ENCODE data around the gene FAIM.
"Not testable (repeated sequence)": the region's sequence is repeated elsewhere in the genome, so short reads cannot be mapped to it uniquely, and the experiment has no call there.

FAIM gene

DNA sequence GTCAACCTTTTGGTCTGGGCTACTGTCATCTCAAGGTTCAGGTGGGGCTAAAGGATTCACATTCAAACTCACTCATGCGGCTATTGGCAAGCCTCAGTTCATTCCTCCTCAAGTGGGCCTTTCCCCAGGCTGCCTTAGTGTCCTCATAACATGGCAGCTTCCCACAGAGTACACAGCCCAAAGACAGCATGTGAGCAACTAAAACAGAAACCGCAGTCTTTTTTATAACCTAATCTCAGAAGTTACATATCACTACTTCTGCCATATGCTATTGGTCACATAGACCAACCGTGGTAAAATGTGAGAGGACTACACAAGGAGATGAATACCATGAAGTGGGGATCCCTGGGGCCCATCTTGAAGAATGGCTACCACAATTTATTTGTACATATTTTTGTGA lies 10.0 kb upstream of the FAIM start:
- no peaks in the 10 kb centered on the region for H3K9me3 ChIP-seq
- no peak overlapping the region for H3K4me3 ChIP-seq
- H3K27ac ChIP-seq, result no peak overlapping the region
- no peaks in the 10 kb centered on the region for H3K36me3 ChIP-seq
- H3K4me1 ChIP-seq, result peaks cover 0 to 15% (median 4%) of the 10 kb centered on the region in 4 donors
- H3K27me3 ChIP-seq, result no peaks in the 10 kb centered on the region
- TF ChIP-seq, protein P1, sequence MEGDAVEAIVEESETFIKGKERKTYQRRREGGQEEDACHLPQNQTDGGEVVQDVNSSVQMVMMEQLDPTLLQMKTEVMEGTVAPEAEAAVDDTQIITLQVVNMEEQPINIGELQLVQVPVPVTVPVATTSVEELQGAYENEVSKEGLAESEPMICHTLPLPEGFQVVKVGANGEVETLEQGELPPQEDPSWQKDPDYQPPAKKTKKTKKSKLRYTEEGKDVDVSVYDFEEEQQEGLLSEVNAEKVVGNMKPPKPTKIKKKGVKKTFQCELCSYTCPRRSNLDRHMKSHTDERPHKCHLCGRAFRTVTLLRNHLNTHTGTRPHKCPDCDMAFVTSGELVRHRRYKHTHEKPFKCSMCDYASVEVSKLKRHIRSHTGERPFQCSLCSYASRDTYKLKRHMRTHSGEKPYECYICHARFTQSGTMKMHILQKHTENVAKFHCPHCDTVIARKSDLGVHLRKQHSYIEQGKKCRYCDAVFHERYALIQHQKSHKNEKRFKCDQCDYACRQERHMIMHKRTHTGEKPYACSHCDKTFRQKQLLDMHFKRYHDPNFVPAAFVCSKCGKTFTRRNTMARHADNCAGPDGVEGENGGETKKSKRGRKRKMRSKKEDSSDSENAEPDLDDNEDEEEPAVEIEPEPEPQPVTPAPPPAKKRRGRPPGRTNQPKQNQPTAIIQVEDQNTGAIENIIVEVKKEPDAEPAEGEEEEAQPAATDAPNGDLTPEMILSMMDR (IDR thresholded peaks at IDR 0.05), result no peak
- no peak for DNase-seq
- intact Hi-C loops (cut with DNase I; ENCODE audit: low total_unique reads), result loop anchor here (10.0 kb wide), 1 partner anchor 236 kb away; the partner anchor contains the start of gene PIK3CB

DNA sequence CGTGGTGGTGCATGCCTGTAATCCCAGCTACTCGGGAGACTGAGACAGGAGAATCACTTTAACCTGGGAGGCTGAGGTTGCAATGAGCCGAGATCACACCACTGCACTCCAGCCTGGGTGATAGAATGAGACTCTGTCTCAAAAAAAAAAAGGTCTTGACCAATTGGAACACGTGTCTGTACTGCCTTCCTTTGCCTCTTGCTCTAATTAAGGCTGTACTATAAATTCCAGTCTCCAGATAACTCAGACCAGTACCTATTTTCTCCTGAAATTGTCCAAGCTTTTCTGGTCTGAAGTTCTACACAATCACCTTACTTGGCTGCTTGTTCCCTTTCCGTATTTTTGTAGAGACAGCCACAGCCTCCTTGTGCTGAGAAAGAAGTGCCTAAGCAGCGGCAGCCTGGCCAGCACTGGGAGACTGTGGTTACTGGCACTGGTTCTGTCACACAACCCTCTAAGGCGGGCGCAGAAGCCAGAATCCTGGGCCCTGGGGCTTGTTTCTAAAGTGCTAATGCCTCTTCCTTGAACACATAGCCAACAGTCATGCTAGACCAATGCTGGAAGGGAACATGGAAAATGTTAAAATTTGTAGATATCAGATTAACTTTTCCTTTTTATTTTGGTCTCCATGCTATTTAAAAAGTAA lies 8.3 kb upstream of the FAIM start:
- H3K27me3 ChIP-seq, result no peaks in the 10 kb centered on the region
- H3K36me3 ChIP-seq, result no peaks in the 10 kb centered on the region
- H3K27ac ChIP-seq, result no peak overlapping the region
- H3K4me1 ChIP-seq, result peaks cover 0 to 10% (median 3%) of the 10 kb centered on the region in 4 donors
- H3K9me3 ChIP-seq, result no peaks in the 10 kb centered on the region
- intact Hi-C loops (cut with DNase I; ENCODE audit: low total_unique reads), result loop anchor here (10.0 kb wide), 1 partner anchor 95 kb away; no protein-coding TSS in a partner anchor
- DNase-seq, result peak in 1 of 2 donors; percentile 70
- TF ChIP-seq, protein P1 (IDR thresholded peaks at IDR 0.05), result no peak
- H3K4me3 ChIP-seq, result no peak overlapping the region

DNA sequence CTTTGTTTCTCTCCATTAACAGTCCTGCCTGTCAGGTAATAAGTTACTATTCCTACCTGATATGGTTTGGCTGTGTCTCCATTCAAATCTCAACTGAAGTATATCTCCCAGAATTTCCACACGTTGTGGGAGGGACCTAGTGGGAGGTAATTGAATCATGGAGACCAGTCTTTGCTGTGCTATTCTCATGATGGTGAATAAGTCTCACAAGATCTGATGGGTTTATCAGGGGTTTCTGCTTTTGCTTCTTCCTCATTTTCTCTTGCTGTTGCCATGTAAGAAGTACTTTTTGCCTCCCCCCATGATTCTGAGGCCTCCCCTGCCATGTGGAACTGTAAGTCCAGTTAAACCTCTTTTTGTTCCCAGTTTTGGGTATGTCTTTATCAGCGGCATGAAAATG lies 6.9 kb upstream of the FAIM start:
- not testable (repeated sequence) for H3K9me3 ChIP-seq, H3K27me3 ChIP-seq, H3K36me3 ChIP-seq, H3K4me3 ChIP-seq, DNase-seq, H3K27ac ChIP-seq
- peaks cover 0 to 10% (median 3%) of the 10 kb centered on the region in 4 donors for H3K4me1 ChIP-seq
- intact Hi-C loops (cut with DNase I; ENCODE audit: low total_unique reads), result loop anchor here (10.0 kb wide), 1 partner anchor 93 kb away; no protein-coding TSS in a partner anchor

DNA sequence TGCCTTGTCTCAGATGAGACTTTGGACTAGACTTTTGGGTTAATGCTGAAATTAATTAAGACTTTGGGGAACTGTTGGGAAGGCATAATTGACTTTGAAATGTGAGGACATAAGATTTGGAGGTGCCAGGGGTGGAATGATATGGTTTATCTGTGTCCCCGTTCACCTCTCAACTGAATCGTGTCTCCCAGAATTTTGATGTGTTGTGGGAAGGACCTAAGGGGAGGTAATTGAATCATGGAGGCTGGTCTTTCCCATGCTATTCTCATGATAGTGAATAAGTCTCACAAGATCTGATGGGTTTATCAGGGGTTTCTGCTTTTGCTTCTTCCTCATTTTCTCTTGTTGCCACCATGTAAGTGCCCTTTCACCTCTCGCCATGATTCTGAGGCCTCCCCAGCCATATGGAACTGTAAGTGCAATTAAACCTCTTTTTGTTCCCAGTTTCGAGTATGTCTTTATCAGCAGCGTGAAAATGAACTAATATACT lies 4.4 kb upstream of the FAIM start:
- DNase-seq, H3K36me3 ChIP-seq, H3K4me3 ChIP-seq, H3K27ac ChIP-seq, H3K27me3 ChIP-seq, H3K9me3 ChIP-seq: not testable (repeated sequence)
- intact Hi-C loops (cut with DNase I; ENCODE audit: low total_unique reads), result loop anchor here (10.0 kb wide), 1 partner anchor 91 kb away; no protein-coding TSS in a partner anchor
- H3K4me1 ChIP-seq, result peaks cover 0 to 17% (median 6%) of the 10 kb centered on the region in 4 donors

DNA sequence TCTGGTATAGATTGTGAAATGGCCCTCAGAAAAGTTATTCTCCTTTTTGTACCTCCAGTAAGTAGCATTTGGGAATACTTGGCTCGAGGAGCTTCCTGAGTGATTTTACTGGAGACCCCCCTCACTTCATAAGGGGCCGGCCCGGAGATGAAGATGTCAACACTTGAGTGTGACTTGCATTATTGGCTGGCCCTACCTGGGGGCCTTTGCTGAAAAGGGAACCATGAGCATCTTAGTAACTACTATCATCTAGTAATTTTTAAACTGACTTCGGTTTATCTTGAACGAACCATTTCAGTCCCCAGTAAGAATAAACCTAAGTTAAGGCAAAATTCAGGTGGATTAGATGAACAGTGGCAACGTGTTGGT lies 1.3 kb downstream of the FAIM start:
- Histone ChIP-seq H3K9me3 (no peaks in the 10 kb centered on the region), H3K27ac (peak overlapping the region; percentile 95 to 98), H3K27me3 (no peaks in the 10 kb centered on the region), H3K4me3 (peak overlapping the region; percentile 77 to 84), H3K4me1 (peaks cover 0 to 14% (median 6%) of the 10 kb centered on the region in 4 donors), H3K36me3 (no peaks in the 10 kb centered on the region)
- TF ChIP-seq, protein P1 (IDR thresholded peaks at IDR 0.05), result no peak
- intact Hi-C loops (cut with DNase I; ENCODE audit: low total_unique reads), result loop anchor here (10.0 kb wide), 1 partner anchor 85 kb away; no protein-coding TSS in a partner anchor
- DNase-seq, result no peak

DNA sequence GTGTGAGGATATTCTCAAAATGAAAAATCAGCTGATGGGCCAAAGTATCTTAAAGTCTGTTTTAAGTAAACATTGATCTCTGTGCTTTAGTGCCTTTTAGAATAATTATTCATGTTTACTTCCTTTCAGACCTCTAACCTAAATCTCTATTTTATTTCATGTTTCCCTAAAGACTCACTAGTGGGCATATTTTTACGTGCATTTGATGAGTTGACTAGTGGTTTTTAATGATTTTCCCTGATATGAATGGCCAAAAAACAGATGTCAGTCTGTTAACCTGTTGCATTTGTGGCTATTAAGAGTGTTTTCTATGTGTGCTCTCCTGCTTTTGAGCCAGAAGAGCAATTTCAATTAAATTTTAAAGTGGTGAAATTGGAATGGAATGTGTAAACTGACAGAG lies 6.9 kb downstream of the FAIM start:
- intact Hi-C loops (cut with DNase I; ENCODE audit: low total_unique reads), result no loop called here
- TF ChIP-seq, protein P1 (IDR thresholded peaks at IDR 0.05), result no peak
- no peak for DNase-seq
- Histone ChIP-seq H3K27ac (no peak overlapping the region), H3K4me3 (no peak overlapping the region), H3K27me3 (no peaks in the 10 kb centered on the region), H3K36me3 (no peaks in the 10 kb centered on the region), H3K9me3 (no peaks in the 10 kb centered on the region), H3K4me1 (no peaks in the 10 kb centered on the region)

Measured in tibial artery (tissue), 4 donors.